HG03108 (cell line): Measurements from ENCODE around the gene BTBD6.
A peak's percentile ranks its signal among the peaks of the same experiment; 100 is the strongest.
"Not testable (repeated sequence)": the region's sequence is repeated elsewhere in the genome, so short reads cannot be mapped to it uniquely, and the experiment has no call there.

Experiments used
- ATAC-seq: cut with Tn5 transposase; IDR thresholded peaks from one replicate; pipeline ENCODE4 v1.9.1; 2021; ENCODE audit warnings: moderate library complexity; ENCODE audit not compliant: unreplicated experiment

BTBD6 gene

DNA sequence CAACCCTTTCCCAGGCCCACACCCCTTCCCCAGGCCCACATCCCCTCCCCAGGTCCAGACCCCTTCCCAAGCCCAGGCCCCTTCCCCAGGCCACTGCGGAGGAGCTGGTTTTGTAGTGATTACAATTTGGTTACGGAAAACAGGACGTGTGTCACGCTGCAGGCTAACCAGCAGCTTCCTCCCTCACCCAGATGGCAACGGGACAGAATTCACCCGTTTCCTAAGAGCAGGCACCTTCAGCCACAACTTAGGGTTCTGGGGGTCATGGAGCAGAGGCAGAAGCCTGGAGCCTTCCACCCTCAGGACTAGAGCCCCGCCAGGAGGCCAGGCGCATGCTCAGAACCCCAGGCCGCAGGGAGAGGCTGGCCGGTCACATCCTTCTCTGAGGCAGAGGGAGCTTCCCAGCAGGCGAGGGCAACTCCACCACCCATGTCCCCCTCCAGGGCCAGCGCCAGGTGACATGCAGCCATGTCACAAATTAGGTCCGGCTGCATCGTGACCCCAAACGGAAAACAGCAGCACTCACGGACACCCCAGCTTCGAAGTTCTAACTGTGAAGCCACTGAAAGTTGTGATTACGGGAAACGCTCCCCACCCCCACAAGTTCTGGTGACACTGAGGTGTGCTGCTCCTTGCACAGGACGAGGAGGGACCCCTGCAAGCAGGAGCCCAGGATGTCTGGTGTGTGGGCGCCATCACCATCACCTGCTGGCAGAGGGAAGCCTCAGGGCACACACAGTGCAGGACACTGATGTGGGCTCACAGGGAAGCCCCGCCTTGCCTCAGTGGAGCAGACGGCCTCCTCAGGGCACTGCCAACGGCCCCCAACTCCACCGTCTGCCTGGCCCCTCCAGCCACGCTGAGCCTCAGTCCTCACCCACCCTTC lies 44.7 kb downstream of the BTBD6 start:
- no peak for ATAC-seq

GRCh38 chr14:105294142-105294597 lies 45.8 kb downstream of the BTBD6 start:
- ATAC-seq, result peak; percentile 46

- ATAC-seq, result not testable (repeated sequence)
Observed at GRCh38 chr14:105297311-105297710, 49.0 kb downstream of the BTBD6 start.

DNA sequence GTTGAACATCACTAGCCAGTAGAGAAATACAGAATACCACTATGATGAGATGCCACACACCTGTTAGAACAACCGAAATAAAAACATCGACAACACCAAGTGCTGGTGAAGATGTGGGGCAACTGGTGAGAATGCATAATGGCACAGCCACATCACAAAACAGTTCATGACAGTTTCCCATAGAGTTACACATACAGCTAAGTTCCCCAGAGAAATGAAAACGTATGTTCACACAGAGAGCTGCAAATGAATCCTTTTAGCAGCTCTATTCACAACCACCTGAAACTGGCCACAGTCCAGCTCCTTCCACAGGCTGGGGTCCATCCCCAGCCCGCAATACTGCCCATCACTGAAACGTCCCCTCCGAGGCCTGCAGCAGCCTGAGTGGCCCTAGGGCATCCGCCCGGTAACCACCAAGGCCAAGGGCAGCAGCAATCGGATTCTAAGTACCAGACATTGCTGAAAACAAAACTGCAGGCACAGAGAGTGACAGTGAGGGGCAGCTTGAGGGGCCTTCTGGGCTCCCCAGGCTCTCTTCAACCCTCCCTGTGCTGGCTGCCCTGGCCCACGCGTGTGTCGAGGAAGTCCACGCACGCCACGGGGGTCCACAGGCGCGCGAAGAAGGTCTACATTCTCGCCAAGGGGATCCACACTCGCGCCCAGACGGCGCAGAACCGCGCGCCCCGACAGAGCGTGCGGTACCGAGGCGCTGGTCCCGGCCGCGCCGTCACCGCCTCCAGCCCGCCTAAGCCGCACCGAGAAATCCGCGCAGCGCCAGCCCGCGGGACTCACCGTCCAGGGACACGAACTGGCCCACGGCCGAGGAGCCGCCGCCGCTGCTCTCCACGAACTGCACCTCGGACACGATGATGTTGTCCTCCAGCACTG lies 51.6 kb downstream of the BTBD6 start:
- peak; percentile 16 for ATAC-seq
